ENCODE measurements around the gene MDH2.
"Not testable (repeated sequence)": the region's sequence is repeated elsewhere in the genome, so short reads cannot be mapped to it uniquely, and the experiment has no call there.

- not testable (repeated sequence) for TF ChIP-seq CTCF (IDR thresholded peaks at IDR 0.05; ENCODE audit: low read depth, low read length, poor library complexity, severe bottlenecking); EZH2phosphoT487 (IDR thresholded peaks at IDR 0.05; ENCODE audit: borderline replicate concordance, low read length)
Observed at GRCh38 chr7:76005004-76005403, 42.9 kb upstream of the MDH2 start.

All from DOHH2 (cell line).